IgD-negative memory B cell (primary cell): ENCODE measurements around the gene RPF1. TPM values are rescaled to one million over a fixed set of nuclear protein-coding genes. Genes with fewer than 3 reads are reported as not detected.

Experiments used
- H3K27ac Mint-ChIP-seq, 3 donors: one replicate each; pipeline ENCODE4 v1.8.0; 2020 to 2022; ENCODE audit warnings: mild to moderate bottlenecking in 3 of 3, mixed read lengths in 3 of 3, moderate library complexity in 1 of 3
- H3K27me3 Mint-ChIP-seq: one replicate; pipeline ENCODE4 v1.8.0; 2021; ENCODE audit warnings: mixed read lengths
- H3K36me3 Mint-ChIP-seq: one replicate; pipeline ENCODE4 v1.8.0; 2020; ENCODE audit warnings: mild to moderate bottlenecking, mixed read lengths
- H3K4me1 Mint-ChIP-seq, 3 donors: one replicate each; pipeline ENCODE4 v1.8.0; 2020 to 2022; ENCODE audit warnings: mixed read lengths in 3 of 3, mild to moderate bottlenecking in 1 of 3
- H3K4me3 Mint-ChIP-seq, 4 donors: one replicate each; pipeline ENCODE4 v1.8.0; 2020 to 2022; ENCODE audit warnings: mild to moderate bottlenecking in 4 of 4, mixed read lengths in 4 of 4, moderate library complexity in 3 of 4
- H3K9me3 Mint-ChIP-seq, 3 donors: one replicate each; pipeline ENCODE4 v1.8.0; 2020 to 2021; ENCODE audit warnings: mixed read lengths in 3 of 3, mild to moderate bottlenecking in 1 of 3
- polyA plus RNA-seq: library from polyadenylated mRNA; unstranded; fragments of 300-500 nt; fragmentation: Illumina TruSeq; gene quantifications from one replicate; pipeline ENCODE4 v1.2.3, GENCODE V29; 2021

Gene RPF1
- polyA plus RNA-seq, 1 donor from 2014 or later, result 55.2 TPM

DNA sequence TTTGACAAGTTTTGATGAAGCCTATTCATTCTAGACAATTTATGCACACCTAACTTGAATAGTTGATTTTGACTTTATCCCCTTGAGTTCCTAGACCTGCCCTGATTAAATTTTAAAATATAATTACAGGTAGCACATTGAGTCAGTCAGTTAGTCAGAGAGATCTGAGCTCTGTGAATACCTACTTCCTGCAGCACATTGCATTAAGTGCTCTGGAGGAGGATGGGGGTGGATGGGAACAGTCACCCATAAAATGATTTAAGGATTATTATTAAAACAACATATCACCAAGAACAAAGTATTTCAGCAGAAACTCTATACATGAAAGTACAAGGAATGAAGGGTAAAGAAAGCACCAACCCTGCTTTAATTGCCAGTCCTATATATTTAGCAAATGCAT lies 11.8 kb upstream of the RPF1 start:
- peaks cover 27% of the 10 kb centered on the region for H3K27me3 Mint-ChIP-seq
- H3K27ac Mint-ChIP-seq, result no peak overlapping the region
- no peak overlapping the region for H3K4me3 Mint-ChIP-seq
- no peaks in the 10 kb centered on the region for H3K36me3 Mint-ChIP-seq
- H3K9me3 Mint-ChIP-seq, result peaks cover 0 to 6% (median 1%) of the 10 kb centered on the region in 3 donors
- no peaks in the 10 kb centered on the region for H3K4me1 Mint-ChIP-seq

DNA sequence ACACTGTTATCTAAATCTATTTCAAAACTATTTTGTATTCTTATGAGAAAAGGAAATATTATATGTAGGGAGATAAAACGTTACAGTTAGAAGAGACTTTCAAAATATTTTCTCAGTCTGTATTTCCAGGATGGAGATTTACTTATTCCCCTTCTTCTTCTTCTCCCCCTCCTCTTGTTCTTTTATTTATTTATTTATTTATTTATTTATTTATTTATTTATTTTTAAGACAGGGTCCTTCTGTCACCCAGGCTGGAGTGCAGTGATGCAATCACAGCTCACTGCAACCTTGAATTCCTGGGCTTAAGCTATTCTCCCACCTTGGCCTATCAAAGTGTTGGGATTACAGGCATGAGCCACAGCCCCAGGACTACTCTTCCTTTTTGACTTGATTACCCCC lies 2.8 kb upstream of the RPF1 start:
- no peak overlapping the region for H3K4me3 Mint-ChIP-seq
- peaks cover 4% of the 10 kb centered on the region for H3K36me3 Mint-ChIP-seq
- H3K27me3 Mint-ChIP-seq, result peaks cover 24% of the 10 kb centered on the region
- H3K9me3 Mint-ChIP-seq, result peaks cover 8 to 15% (median 10%) of the 10 kb centered on the region in 3 donors
- peaks cover 13 to 20% (median 16%) of the 10 kb centered on the region in 3 donors for H3K4me1 Mint-ChIP-seq
- H3K27ac Mint-ChIP-seq, result no peak overlapping the region

DNA sequence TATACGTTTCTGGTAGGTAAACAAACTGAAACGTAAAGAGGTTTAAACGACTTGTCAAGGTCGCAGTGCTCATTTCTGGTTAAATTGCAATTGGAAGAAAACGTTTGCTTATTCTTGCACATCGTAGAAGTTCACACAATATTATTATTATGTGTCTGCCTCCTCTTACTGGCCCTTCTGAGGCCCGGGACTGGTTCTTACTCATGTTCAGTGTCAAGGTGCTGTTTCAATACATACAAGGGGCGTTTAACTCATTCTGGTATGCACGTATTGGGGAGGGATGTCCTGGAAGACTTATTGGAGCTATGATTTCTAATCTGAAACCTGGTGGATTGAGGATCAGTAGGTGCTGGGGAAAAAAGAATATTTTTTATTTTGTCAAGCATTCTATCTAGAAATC lies 932 bp downstream of the RPF1 start:
- H3K4me1 Mint-ChIP-seq, result peaks cover 26 to 45% (median 33%) of the 10 kb centered on the region in 3 donors
- H3K4me3 Mint-ChIP-seq, result peak overlapping the region; percentile 96 to 100 (median 99)
- H3K9me3 Mint-ChIP-seq, result peaks cover 7 to 13% (median 8%) of the 10 kb centered on the region in 3 donors
- H3K27me3 Mint-ChIP-seq, result peaks cover 10% of the 10 kb centered on the region
- H3K27ac Mint-ChIP-seq, result peak overlapping the region; percentile 91 to 100 (median 97)
- peaks cover 10% of the 10 kb centered on the region for H3K36me3 Mint-ChIP-seq

DNA sequence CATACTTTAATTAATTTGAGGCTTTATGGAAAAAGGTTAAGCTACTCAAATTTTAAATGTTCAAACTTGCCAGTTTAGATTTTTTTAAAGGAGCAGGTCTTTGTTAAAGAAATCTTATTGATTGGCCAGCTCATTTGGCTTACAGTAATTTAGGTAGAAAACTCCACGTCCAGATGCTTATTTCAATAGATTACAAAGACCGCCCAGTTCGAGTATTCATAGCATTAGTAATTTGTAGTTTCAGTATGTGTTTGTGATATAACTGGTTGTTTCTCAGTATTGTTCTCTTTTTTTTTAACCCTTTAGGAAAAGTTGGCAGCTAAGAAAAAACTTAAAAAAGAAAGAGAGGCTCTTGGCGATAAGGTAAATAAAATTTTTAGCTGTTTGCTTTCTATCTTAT lies 1.6 kb downstream of the RPF1 start:
- Mint-ChIP-seq H3K36me3 (peaks cover 10% of the 10 kb centered on the region), H3K9me3 (peaks cover 7 to 13% (median 8%) of the 10 kb centered on the region in 3 donors), H3K4me3 (peak overlapping the region; percentile 2 to 99 (median 36)), H3K27ac (no peak overlapping the region), H3K27me3 (peaks cover 10% of the 10 kb centered on the region), H3K4me1 (peaks cover 26 to 46% (median 33%) of the 10 kb centered on the region in 3 donors)

DNA sequence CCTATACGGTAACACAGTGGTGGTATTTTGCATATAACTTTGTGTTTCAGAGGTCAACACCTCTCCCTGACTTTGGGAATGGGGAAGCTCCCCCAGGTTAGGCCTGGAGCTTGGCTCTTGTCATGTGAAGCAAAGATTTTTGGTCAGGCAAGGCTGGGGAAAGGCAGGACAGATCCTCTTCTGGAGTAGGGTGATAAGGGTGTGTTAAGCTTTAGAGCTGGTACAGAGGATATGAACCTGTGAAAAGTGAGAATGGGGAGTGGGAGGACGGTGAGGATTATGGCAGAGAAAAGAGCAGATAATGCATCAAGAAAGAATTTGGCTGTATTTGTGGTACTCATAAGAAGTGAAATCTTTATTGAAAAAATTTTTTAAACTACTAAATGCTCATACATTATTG lies 2.3 kb downstream of the RPF1 start:
- Mint-ChIP-seq H3K4me1 (peaks cover 29 to 51% (median 37%) of the 10 kb centered on the region in 3 donors), H3K36me3 (peaks cover 10% of the 10 kb centered on the region), H3K27me3 (peaks cover 10% of the 10 kb centered on the region), H3K9me3 (peaks cover 8 to 16% (median 10%) of the 10 kb centered on the region in 3 donors), H3K27ac (no peak overlapping the region), H3K4me3 (peak overlapping the region in 3 of 4 donors; percentile 12 to 99 (median 37))

DNA sequence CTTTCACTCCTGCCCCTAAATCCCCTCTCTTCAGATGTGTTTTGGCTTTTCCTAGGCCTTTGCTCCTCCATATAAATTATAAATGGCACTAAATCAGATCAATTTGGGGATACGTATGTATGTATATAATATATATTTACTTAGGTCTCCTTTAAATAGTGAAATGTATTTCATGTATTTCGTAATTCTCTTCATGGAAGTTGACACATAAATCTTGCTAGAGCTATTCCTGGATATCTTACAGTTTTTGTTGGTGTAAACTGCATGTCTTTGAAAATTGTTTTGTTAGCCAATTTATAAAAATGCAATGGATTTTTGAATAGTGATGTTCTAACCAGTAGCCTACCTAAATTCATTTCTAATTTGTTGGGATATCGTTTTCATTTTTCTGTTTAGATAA lies 9.0 kb downstream of the RPF1 start:
- H3K9me3 Mint-ChIP-seq, result peaks cover 0 to 3% (median 3%) of the 10 kb centered on the region in 3 donors
- no peak overlapping the region for H3K27ac Mint-ChIP-seq
- peaks cover 2% of the 10 kb centered on the region for H3K36me3 Mint-ChIP-seq
- H3K4me1 Mint-ChIP-seq, result peaks cover 13 to 28% (median 19%) of the 10 kb centered on the region in 3 donors
- no peaks in the 10 kb centered on the region for H3K27me3 Mint-ChIP-seq
- no peak overlapping the region for H3K4me3 Mint-ChIP-seq

DNA sequence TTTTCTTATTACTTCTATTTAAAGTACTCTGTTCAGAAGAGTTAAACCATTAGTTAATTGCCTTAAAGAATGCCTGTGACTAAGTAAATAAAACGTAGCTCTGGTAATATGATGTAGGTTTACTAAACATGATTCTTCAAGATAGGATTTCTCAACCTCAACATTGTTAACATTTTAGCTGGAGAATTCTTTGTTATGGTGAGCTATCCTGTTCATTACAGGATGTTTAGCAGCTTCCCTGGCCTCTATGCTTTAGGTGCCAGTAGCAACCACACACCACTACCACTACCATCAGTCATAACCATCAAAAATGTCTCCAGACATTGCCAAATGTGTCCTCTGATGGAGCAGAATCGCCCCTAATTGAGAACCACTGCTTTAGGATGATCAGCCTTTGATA lies 10.7 kb downstream of the RPF1 start:
- Mint-ChIP-seq H3K27ac (no peak overlapping the region), H3K27me3 (no peaks in the 10 kb centered on the region), H3K4me3 (no peak overlapping the region), H3K4me1 (peaks cover 13 to 17% (median 14%) of the 10 kb centered on the region in 3 donors), H3K36me3 (no peaks in the 10 kb centered on the region), H3K9me3 (peaks cover 0 to 3% (median 3%) of the 10 kb centered on the region in 3 donors)

DNA sequence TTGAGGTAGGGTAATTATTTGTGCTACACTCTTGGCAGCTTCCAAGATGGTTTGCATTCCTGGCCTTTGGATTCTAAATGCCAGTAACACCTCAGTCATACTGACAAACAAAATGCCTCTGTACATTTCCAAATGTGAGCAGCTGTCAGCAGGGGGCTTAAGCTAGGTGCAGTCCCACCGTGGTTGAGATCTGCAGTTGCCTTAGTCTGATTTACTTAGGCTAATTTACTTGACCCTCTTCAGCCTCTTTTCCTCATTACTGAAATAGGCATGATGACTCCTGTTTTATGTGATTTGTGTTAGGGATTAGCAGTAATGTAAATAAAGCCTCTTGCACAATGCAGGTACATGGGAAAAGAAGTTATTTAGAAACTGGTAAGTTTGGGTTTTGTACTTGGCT lies 13.7 kb downstream of the RPF1 start:
- no peak overlapping the region for H3K4me3 Mint-ChIP-seq
- H3K9me3 Mint-ChIP-seq, result no peaks in the 10 kb centered on the region
- peaks cover 1 to 4% (median 3%) of the 10 kb centered on the region in 3 donors for H3K4me1 Mint-ChIP-seq
- H3K27ac Mint-ChIP-seq, result no peak overlapping the region
- no peaks in the 10 kb centered on the region for H3K27me3 Mint-ChIP-seq
- H3K36me3 Mint-ChIP-seq, result peaks cover 2% of the 10 kb centered on the region

DNA sequence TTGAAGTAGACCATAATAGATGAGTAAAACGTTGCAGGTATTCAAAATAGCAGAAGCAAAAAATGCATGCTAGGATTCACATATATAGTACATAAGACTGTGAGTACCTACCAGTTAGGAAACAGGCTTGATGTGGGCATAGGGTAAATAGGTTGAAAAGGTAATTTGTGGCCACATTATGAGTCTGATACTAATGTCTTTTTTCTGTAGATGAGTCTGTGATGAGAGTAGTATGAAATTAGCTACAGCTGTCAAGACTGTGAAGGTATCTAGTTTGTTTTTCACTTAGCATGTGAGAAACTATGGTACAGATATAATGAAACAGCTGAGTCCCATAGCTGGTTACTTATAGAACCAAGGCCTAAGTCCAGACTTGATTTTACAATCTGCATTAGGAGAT lies 14.7 kb downstream of the RPF1 start:
- Mint-ChIP-seq H3K27me3 (no peaks in the 10 kb centered on the region), H3K36me3 (peaks cover 2% of the 10 kb centered on the region), H3K27ac (peak overlapping the region in 1 of 3 donors; percentile 1)

DNA sequence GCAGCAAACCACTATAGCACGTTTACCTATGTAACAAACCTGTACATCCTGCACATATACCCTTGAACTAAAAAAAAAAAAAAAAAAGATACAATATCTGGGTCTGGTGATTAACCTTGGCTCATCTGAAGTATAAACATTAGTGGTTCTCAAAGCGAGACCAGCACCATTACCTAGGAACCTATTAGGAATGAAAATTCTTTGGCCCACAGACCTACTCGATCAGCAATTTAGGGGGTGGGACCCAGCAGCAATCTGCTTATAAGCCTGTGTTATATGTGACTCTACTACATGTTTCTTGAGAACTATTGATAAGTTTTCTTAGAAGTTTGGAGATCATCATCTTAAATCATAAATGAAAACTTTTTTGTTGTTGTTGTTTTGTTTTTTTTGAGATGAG lies 17.4 kb downstream of the RPF1 start:
- no peaks in the 10 kb centered on the region for H3K9me3 Mint-ChIP-seq
- peaks cover 2% of the 10 kb centered on the region for H3K36me3 Mint-ChIP-seq
- H3K27me3 Mint-ChIP-seq, result no peaks in the 10 kb centered on the region
- H3K27ac Mint-ChIP-seq, result no peak overlapping the region
- peaks cover 5 to 14% (median 9%) of the 10 kb centered on the region in 3 donors for H3K4me1 Mint-ChIP-seq
- H3K4me3 Mint-ChIP-seq, result no peak overlapping the region

More for the DNA sequence above, 14.7 kb downstream of the RPF1 start:
- no peaks in the 10 kb centered on the region for H3K9me3 Mint-ChIP-seq
- H3K4me3 Mint-ChIP-seq, result no peak overlapping the region
- peaks cover 3 to 10% (median 5%) of the 10 kb centered on the region in 3 donors for H3K4me1 Mint-ChIP-seq

DNA sequence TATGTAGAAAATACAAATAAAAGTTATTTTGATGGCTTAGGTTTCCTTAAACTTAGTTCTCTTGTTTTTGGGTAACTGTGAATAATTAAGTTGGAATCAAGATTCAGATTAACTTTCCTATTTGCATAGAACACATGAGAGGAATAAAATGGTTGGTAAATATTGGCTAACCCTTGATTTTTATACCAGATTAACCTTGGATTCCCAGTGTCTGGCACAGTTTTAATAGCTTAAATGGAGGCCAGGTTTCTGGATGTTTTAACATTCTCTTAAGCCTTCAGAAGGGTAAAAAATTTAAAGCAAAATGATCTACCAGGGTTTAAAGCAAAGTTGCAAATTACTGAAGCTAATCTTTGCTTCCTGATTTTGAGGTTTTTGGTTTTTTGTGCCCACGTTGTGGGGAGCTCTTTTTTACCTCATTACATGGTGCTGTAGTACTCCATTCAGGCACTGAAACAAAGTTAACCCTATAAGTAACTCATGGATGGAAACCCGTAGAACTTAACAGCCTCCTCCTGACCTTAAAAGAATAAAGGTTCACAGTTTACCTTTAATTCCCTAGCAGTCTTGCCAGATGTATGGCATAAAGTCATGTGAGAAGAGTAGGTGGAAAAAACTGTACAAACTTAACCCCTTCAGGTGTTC lies 18.7 kb downstream of the RPF1 start:
- H3K27ac Mint-ChIP-seq, result no peak overlapping the region
- H3K9me3 Mint-ChIP-seq, result no peaks in the 10 kb centered on the region
- no peaks in the 10 kb centered on the region for H3K27me3 Mint-ChIP-seq
- H3K4me1 Mint-ChIP-seq, result peaks cover 9 to 17% (median 13%) of the 10 kb centered on the region in 3 donors
- H3K4me3 Mint-ChIP-seq, result no peak overlapping the region
- H3K36me3 Mint-ChIP-seq, result peaks cover 2% of the 10 kb centered on the region

DNA sequence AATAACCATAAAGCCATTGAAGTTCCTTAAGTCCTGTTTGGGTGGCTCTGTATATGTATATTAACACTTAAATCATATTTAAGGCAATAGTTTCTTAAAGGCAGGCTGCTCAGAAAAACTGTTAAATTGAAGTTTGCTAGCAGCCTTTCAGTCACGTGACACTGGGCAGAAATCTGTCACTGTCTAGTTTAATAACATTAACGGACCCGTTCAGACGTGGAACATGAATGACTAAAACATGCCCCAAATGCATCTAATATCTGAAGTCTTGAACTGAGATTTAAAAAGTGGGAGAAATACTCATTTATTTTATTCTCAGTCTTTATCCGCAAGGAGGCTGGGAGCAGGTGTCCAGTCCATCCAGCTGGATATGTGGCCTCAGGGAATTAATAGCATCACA lies 23.9 kb downstream of the RPF1 start:
- H3K36me3 Mint-ChIP-seq, result no peaks in the 10 kb centered on the region
- H3K27me3 Mint-ChIP-seq, result no peaks in the 10 kb centered on the region
- no peaks in the 10 kb centered on the region for H3K9me3 Mint-ChIP-seq
- peaks cover 29 to 42% (median 38%) of the 10 kb centered on the region in 3 donors for H3K4me1 Mint-ChIP-seq
- H3K4me3 Mint-ChIP-seq, result peak overlapping the region in 2 of 4 donors; percentile 54 to 90
- H3K27ac Mint-ChIP-seq, result no peak overlapping the region

DNA sequence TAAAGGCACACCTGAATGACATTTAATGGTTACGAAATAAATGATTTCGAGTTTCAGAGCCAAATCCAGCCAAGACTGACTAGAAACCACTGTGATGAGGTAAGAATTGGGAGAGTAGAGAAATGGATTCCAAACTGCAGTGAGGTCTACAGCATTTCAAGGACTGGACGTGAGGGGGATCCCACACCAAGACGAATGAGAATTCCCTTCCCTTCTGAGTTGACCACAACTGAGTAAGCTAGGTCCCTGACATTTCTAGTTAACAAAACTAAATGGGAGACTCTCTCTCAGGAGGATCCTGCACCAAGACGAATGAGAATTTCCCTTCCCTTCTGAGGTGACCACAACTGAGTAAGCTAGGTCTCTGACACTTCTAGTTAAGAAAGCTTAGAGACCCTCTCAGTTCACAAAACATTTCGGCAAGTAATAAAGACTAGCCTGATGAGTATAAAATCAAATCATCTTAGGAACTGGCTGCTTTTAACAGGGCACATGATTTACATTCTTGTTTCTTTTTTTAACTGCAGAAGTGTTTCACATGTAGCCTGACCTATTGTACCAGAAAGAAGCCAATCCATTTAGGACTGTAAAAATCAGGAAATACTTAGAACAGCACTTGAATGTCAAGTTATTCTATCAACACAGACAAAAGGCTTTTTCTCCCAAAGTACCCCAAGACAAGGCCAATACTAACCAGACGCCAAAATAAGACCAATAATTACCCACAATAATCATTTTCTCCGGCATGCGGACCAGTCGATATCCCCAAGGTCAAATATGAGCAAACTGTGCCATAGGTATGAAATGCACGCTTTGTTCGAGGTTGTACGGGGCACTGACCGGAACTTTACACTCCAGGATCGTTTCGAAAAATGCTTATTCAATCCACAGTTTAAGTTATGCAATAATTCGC lies 25.8 kb downstream of the RPF1 start:
- Mint-ChIP-seq H3K9me3 (no peaks in the 10 kb centered on the region), H3K27me3 (no peaks in the 10 kb centered on the region), H3K36me3 (no peaks in the 10 kb centered on the region), H3K4me3 (peak overlapping the region; percentile 90 to 99 (median 98)), H3K27ac (peak overlapping the region; percentile 77 to 97 (median 93)), H3K4me1 (peaks cover 29 to 41% (median 35%) of the 10 kb centered on the region in 3 donors)

DNA sequence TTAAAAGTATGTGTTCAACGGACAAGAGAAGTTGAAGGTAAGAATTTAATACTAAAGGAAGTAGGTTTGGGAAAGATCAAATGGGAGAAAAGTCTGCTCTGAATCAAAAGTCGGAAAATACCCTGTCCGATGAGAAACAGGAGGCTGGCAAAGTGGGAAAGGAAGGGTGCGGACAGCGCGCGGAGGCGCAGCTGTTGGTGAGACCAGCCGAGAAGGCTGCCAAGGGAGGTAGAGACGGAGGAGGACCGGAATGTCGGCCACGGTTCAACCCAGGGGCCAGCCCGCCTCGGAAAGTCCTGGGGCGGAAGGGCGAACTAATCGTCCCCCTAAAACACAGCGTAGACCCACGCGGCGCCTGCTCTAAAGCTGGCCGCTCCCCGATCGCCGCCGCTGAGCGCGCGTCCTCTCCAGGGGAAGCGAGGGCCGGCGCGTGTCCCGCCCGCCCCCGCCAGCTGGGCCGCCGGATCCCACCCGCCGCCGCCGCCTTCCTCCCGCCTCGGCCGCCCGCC lies 26.5 kb downstream of the RPF1 start:
- H3K9me3 Mint-ChIP-seq, result no peaks in the 10 kb centered on the region
- H3K27me3 Mint-ChIP-seq, result no peaks in the 10 kb centered on the region
- peak overlapping the region; percentile 77 to 97 (median 93) for H3K27ac Mint-ChIP-seq
- peaks cover 31 to 40% (median 35%) of the 10 kb centered on the region in 3 donors for H3K4me1 Mint-ChIP-seq
- no peaks in the 10 kb centered on the region for H3K36me3 Mint-ChIP-seq
- H3K4me3 Mint-ChIP-seq, result peak overlapping the region; percentile 90 to 99 (median 98)
